Uterus (tissue), 4 donors: Measurements from ENCODE around the gene KYNU. TPM values are rescaled to one million over a fixed set of nuclear protein-coding genes. Genes with fewer than 3 reads are reported as not detected.
"Not testable (repeated sequence)": the region's sequence is repeated elsewhere in the genome, so short reads cannot be mapped to it uniquely, and the experiment has no call there.

ENCODE experiments used
- DNase-seq, 2 donors: peaks; one replicate each; pipeline ENCODE4 v3.0.0-alpha.2; 2019 to 2020
- H3K27ac ChIP-seq, 2 donors: fragments of 200-600 bp; sonication (generic); 1 replicate in 1 of 2; 2 replicates in 1 of 2; pipeline ENCODE4 v1.5.1; 2016 to 2018
- H3K27me3 ChIP-seq, 2 donors: fragments of 200-600 bp; sonication (generic); one replicate each; pipeline ENCODE4 v1.5.1; 2018 to 2019; ENCODE audit warnings: control low read depth in 1 of 2
- H3K36me3 ChIP-seq, 2 donors: fragments of 200-600 bp; sonication (generic); one replicate each; pipeline ENCODE4 v1.5.1; 2019; ENCODE audit warnings: control low read depth in 1 of 2
- H3K4me1 ChIP-seq, 2 donors: fragments of 200-600 bp; sonication (generic); one replicate each; pipeline ENCODE4 v1.5.1; 2018 to 2019; ENCODE audit warnings: control low read depth in 1 of 2
- H3K4me3 ChIP-seq, 2 donors: fragments of 200-600 bp; sonication (generic); 1 replicate in 1 of 2; 2 replicates in 1 of 2; pipeline ENCODE4 v1.5.1; 2018 to 2019; ENCODE audit warnings: mild to moderate bottlenecking in 1 of 2
- H3K9me3 ChIP-seq, 2 donors: fragments of 200-600 bp; sonication (generic); one replicate each; pipeline ENCODE4 v1.5.1; 2019; ENCODE audit warnings: control low read depth in 1 of 2
- POLR2A ChIP-seq, 2 donors: fragments of 450-650 bp; IDR thresholded peaks; one replicate each; pipeline ENCODE4 v1.6.1; 2016; ENCODE audit warnings: antibody characterized with exemption in 2 of 2, mild to moderate bottlenecking in 1 of 2, moderate library complexity in 1 of 2
- intact Hi-C: fragments of 100-400 bp; cut with DNase I; formaldehyde crosslinking; loops from one replicate; pipeline ENCODE4 v1.15.1; 2023; ENCODE audit warnings: low total_unique reads
- small RNA-seq: library from RNA; depleted of rRNA; stranded (forward); fragments of <200 nt; gene quantifications from one replicate; pipeline ENCODE3, GENCODE V24; 2016
- total RNA-seq, 4 donors: library from RNA; depleted of rRNA in 3 of 4; stranded (reverse); fragments of >200 nt in 3 of 4; gene quantifications; one replicate each; pipeline versions ENCODE4 v1.1.0 to v1.2.4, GENCODE V29; 2014 to 2023
- donor health status: DM: yes; HTN: yes; CAD: no.

Gene KYNU
- total RNA-seq, 4 donors from 2014 or later, result 1.9 to 5.3 (median 2.1) TPM; not detected in 1

GRCh38 chr2:143088388-143088787 is 210.9 kb downstream of the KYNU start:
- Histone ChIP-seq H3K36me3 (no peaks in the 10 kb centered on the region), H3K27me3 (no peaks in the 10 kb centered on the region), H3K9me3 (no peaks in the 10 kb centered on the region), H3K4me1 (no peaks in the 10 kb centered on the region), H3K27ac (no peak overlapping the region), H3K4me3 (no peak overlapping the region)
- no peak for TF ChIP-seq POLR2A (IDR thresholded peaks at IDR 0.05)
- intact Hi-C loops, result no loop called here
- DNase-seq, result no peak

- H3K36me3 ChIP-seq, H3K27ac ChIP-seq, H3K4me1 ChIP-seq, intact Hi-C loops, H3K9me3 ChIP-seq, H3K4me3 ChIP-seq, H3K27me3 ChIP-seq, DNase-seq: not testable (repeated sequence)
These were observed 212.1 kb downstream of the KYNU start for GRCh38 chr2:143089520-143089919.

Small RNA genes lying within 50 kb of the gene (small RNA-seq; reads per million reads assigned to genes)
- gene MTND4LP12, result not detected
